Osteocyte (in vitro differentiated cells): ENCODE results near the gene RAD21L1. TPM values are rescaled to one million over a fixed set of nuclear protein-coding genes. Genes with fewer than 3 reads are reported as not detected.

Experiments used
- DNase-seq: peaks from one replicate; pipeline ENCODE4 v3.0.0; 2021; ENCODE audit warnings: mixed read lengths; ENCODE audit not compliant: unreplicated experiment; ENCODE audit errors: extremely low spot score
- H3K27ac Mint-ChIP-seq: one replicate; pipeline ENCODE4 v1.8.0; 2021; ENCODE audit warnings: mild to moderate bottlenecking, mixed read lengths; ENCODE audit not compliant: unreplicated experiment
- H3K27me3 Mint-ChIP-seq: one replicate; pipeline ENCODE4 v1.8.0; 2021; ENCODE audit warnings: mixed read lengths; ENCODE audit not compliant: unreplicated experiment
- H3K36me3 Mint-ChIP-seq: one replicate; pipeline ENCODE4 v1.8.0; 2021; ENCODE audit warnings: mixed read lengths; ENCODE audit not compliant: unreplicated experiment
- H3K4me1 Mint-ChIP-seq: one replicate; pipeline ENCODE4 v1.8.0; 2021; ENCODE audit warnings: mixed read lengths; ENCODE audit not compliant: unreplicated experiment
- H3K4me3 Mint-ChIP-seq: one replicate; pipeline ENCODE4 v1.8.0; 2021; ENCODE audit warnings: mild to moderate bottlenecking, moderate library complexity, mixed read lengths; ENCODE audit not compliant: unreplicated experiment
- H3K9me3 Mint-ChIP-seq: one replicate; pipeline ENCODE4 v1.8.0; 2021; ENCODE audit warnings: mixed read lengths; ENCODE audit not compliant: unreplicated experiment
- CTCF ChIP-seq: fragments of 200-600 bp; sonication (generic); IDR thresholded peaks from 2 replicates; pipeline ENCODE4 v1.5.0; 2021; ENCODE audit warnings: antibody characterized with exemption, mild to moderate bottlenecking, moderate library complexity
- total RNA-seq: library from RNA; stranded (reverse); gene quantifications from 2 replicates; pipeline ENCODE4 v1.2.1, GENCODE V29; 2021

RAD21L1 gene
- total RNA-seq, 1 donor from 2014 or later: not detected

- Mint-ChIP-seq H3K36me3 (no peaks in the 10 kb centered on the region), H3K9me3 (no peaks in the 10 kb centered on the region), H3K4me3 (peak overlapping the region; percentile 75), H3K4me1 (peaks cover 5% of the 10 kb centered on the region), H3K27ac (no peak overlapping the region), H3K27me3 (peaks cover 45% of the 10 kb centered on the region)
- no peak for TF ChIP-seq CTCF
- no peak for DNase-seq
Observed at GRCh38 chr20:1225263-1225782, 521 bp upstream of the RAD21L1 start.

GRCh38 chr20:1229541-1229940 is 3.7 kb downstream of the RAD21L1 start:
- H3K27ac Mint-ChIP-seq: no peak overlapping the region
- H3K4me1 Mint-ChIP-seq: peaks cover 5% of the 10 kb centered on the region
- no peak for DNase-seq
- peaks cover 43% of the 10 kb centered on the region for H3K27me3 Mint-ChIP-seq
- H3K9me3 Mint-ChIP-seq: no peaks in the 10 kb centered on the region
- no peak for TF ChIP-seq CTCF
- H3K36me3 Mint-ChIP-seq: no peaks in the 10 kb centered on the region
- H3K4me3 Mint-ChIP-seq: no peak overlapping the region

- no peak for TF ChIP-seq CTCF
- no peaks in the 10 kb centered on the region for H3K4me1 Mint-ChIP-seq
- no peak overlapping the region for H3K27ac Mint-ChIP-seq
- no peak for DNase-seq
- H3K9me3 Mint-ChIP-seq: no peaks in the 10 kb centered on the region
- H3K36me3 Mint-ChIP-seq: no peaks in the 10 kb centered on the region
- no peak overlapping the region for H3K4me3 Mint-ChIP-seq
- peaks cover 48% of the 10 kb centered on the region for H3K27me3 Mint-ChIP-seq
Observed at GRCh38 chr20:1232286-1233111, 6.7 kb downstream of the RAD21L1 start.

- no peak overlapping the region for H3K4me3 Mint-ChIP-seq
- H3K27ac Mint-ChIP-seq: no peak overlapping the region
- no peaks in the 10 kb centered on the region for H3K9me3 Mint-ChIP-seq
- H3K27me3 Mint-ChIP-seq: peaks cover 23% of the 10 kb centered on the region
- no peaks in the 10 kb centered on the region for H3K4me1 Mint-ChIP-seq
- no peak for TF ChIP-seq CTCF
- DNase-seq: no peak
- H3K36me3 Mint-ChIP-seq: no peaks in the 10 kb centered on the region
Observed at GRCh38 chr20:1240549-1240948, 14.7 kb downstream of the RAD21L1 start.

GRCh38 chr20:1241456-1241855 is 15.6 kb downstream of the RAD21L1 start:
- Mint-ChIP-seq H3K9me3 (no peaks in the 10 kb centered on the region), H3K27me3 (peaks cover 22% of the 10 kb centered on the region), H3K4me3 (no peak overlapping the region), H3K4me1 (no peaks in the 10 kb centered on the region), H3K36me3 (no peaks in the 10 kb centered on the region), H3K27ac (no peak overlapping the region)
- TF ChIP-seq CTCF: no peak
- DNase-seq: no peak
